Loucy (cell line): ENCODE data around the gene WDR74.

Source experiments
- H2AFZ ChIP-seq: fragments of 200-600 bp; sonication (generic); 2 replicates; pipeline ENCODE4 v1.6.0; 2016; ENCODE audit warnings: antibody characterized with exemption, mild to moderate bottlenecking, low read length, moderate library complexity
- H3F3A ChIP-seq: fragments of 200-600 bp; 2 replicates; pipeline ENCODE4 v1.6.0; 2016; ENCODE audit warnings: antibody characterized with exemption, low read depth, mild to moderate bottlenecking
- H3K27me3 ChIP-seq: fragments of 200-600 bp; sonication (generic); 2 replicates; pipeline ENCODE4 v1.6.1; 2014; ENCODE audit warnings: low read length, mild to moderate bottlenecking; ENCODE audit not compliant: insufficient read depth, poor library complexity, severe bottlenecking
- H3K36me3 ChIP-seq: fragments of 200-600 bp; sonication (generic); 2 replicates; pipeline ENCODE4 v1.6.1; 2016; ENCODE audit warnings: low read length; ENCODE audit not compliant: insufficient read depth
- H3K4me1 ChIP-seq: fragments of 200-600 bp; sonication (generic); 2 replicates; pipeline ENCODE4 v1.5.1; 2014; ENCODE audit warnings: low read length, mild to moderate bottlenecking; ENCODE audit not compliant: insufficient read depth, poor library complexity, severe bottlenecking
- H3K4me2 ChIP-seq: fragments of 200-600 bp; sonication (generic); 2 replicates; pipeline ENCODE4 v1.6.0; 2014; ENCODE audit warnings: antibody characterized with exemption, low read length, low read depth, mild to moderate bottlenecking; ENCODE audit not compliant: poor library complexity, severe bottlenecking
- H3K4me3 ChIP-seq: fragments of 200-600 bp; sonication (generic); 2 replicates; pipeline ENCODE4 v1.5.1; 2014; ENCODE audit warnings: low read length, mild to moderate bottlenecking, mixed read lengths; ENCODE audit not compliant: poor library complexity, severe bottlenecking
- H3K79me2 ChIP-seq: fragments of 200-600 bp; sonication (generic); 2 replicates; pipeline ENCODE4 v1.6.1; 2014; ENCODE audit warnings: low read length; ENCODE audit not compliant: insufficient read depth
- H3K9ac ChIP-seq: fragments of 200-600 bp; sonication (generic); 2 replicates; pipeline ENCODE4 v1.6.0; 2014; ENCODE audit warnings: mild to moderate bottlenecking, low read depth, low read length, moderate library complexity; ENCODE audit not compliant: poor library complexity, severe bottlenecking
- H3K9me2 ChIP-seq: fragments of 200-600 bp; sonication (generic); replicated peaks from 2 replicates; pipeline ENCODE4 v1.6.1; 2016; ENCODE audit warnings: low read depth, low read length, mixed read lengths
- H3K9me3 ChIP-seq: fragments of 200-600 bp; sonication (generic); 2 replicates; pipeline ENCODE4 v1.6.1; 2014; ENCODE audit warnings: mild to moderate bottlenecking, antibody characterized with exemption, low read length, low read depth; ENCODE audit not compliant: insufficient read depth
- H4K20me1 ChIP-seq: fragments of 200-600 bp; sonication (generic); 2 replicates; pipeline ENCODE4 v1.6.0; 2014; ENCODE audit warnings: antibody characterized with exemption, low read length, mild to moderate bottlenecking; ENCODE audit not compliant: insufficient read depth, poor library complexity, severe bottlenecking
- CTCF ChIP-seq: fragments of 200-600 bp; sonication (generic); conservative IDR thresholded peaks from 2 replicates; pipeline ENCODE4 v1.5.1; 2014; ENCODE audit warnings: mild to moderate bottlenecking, antibody characterized with exemption, low read length
- EZH2phosphoT487 ChIP-seq: fragments of 200-600 bp; IDR thresholded peaks from 2 replicates; pipeline ENCODE4 v1.6.1; 2018; ENCODE audit warnings: antibody characterized with exemption, mild to moderate bottlenecking, moderate library complexity, borderline replicate concordance

Gene WDR74

GRCh38 chr11:62855571-62856332 is 16.4 kb upstream of the WDR74 start:
- TF ChIP-seq EZH2phosphoT487 (no peak), CTCF (no peak)
- Histone ChIP-seq H3K9me3 (no peaks in the 10 kb centered on the region), H3K27me3 (peaks cover 11% of the 10 kb centered on the region), H3K79me2 (peaks cover 78% of the 10 kb centered on the region), H3K4me1 (peaks cover 43% of the 10 kb centered on the region), H4K20me1 (peaks cover 43% of the 10 kb centered on the region), H3K4me3 (peak overlapping the region; percentile 90), H3F3A (peaks cover 22% of the 10 kb centered on the region; the same call in 1 of the 2 replicates), H3K36me3 (peaks cover 40% of the 10 kb centered on the region), H3K9me2 (no peaks in the 10 kb centered on the region), H2AFZ (peak overlapping the region; percentile 79), H3K4me2 (peak overlapping the region; percentile 98), H3K9ac (peak overlapping the region; percentile 99)

GRCh38 chr11:62854825-62855570 is 15.6 kb upstream of the WDR74 start:
- Histone ChIP-seq H3K36me3 (peaks cover 40% of the 10 kb centered on the region), H4K20me1 (peaks cover 43% of the 10 kb centered on the region)

More at GRCh38 chr11:62854825-62855570, 15.6 kb upstream of the WDR74 start:
- Histone ChIP-seq H3K79me2 (peaks cover 78% of the 10 kb centered on the region), H3K9me2 (no peaks in the 10 kb centered on the region), H3K27me3 (peaks cover 11% of the 10 kb centered on the region), H3F3A (peaks cover 25% of the 10 kb centered on the region; the same call in 1 of the 2 replicates), H3K4me3 (peak overlapping the region; percentile 90), H3K9ac (peak overlapping the region; percentile 99), H2AFZ (no peak overlapping the region), H3K4me1 (peaks cover 43% of the 10 kb centered on the region), H3K9me3 (no peaks in the 10 kb centered on the region), H3K4me2 (peak overlapping the region; percentile 98)
- no peak for TF ChIP-seq EZH2phosphoT487
- TF ChIP-seq CTCF = no peak
